VCaP (cell line): ENCODE results near the gene ARHGAP32.

Source experiments
- H3K27ac ChIP-seq: fragments of 450-650 bp; 2 replicates; pipeline ENCODE4 v1.5.1; 2017
- TF ChIP-seq, protein P1 (sequence below): fragments of 450-650 bp; conservative IDR thresholded peaks from 2 replicates; pipeline ENCODE4 v1.5.1; 2017; ENCODE audit warnings: mild to moderate bottlenecking, moderate library complexity

Gene ARHGAP32

DNA sequence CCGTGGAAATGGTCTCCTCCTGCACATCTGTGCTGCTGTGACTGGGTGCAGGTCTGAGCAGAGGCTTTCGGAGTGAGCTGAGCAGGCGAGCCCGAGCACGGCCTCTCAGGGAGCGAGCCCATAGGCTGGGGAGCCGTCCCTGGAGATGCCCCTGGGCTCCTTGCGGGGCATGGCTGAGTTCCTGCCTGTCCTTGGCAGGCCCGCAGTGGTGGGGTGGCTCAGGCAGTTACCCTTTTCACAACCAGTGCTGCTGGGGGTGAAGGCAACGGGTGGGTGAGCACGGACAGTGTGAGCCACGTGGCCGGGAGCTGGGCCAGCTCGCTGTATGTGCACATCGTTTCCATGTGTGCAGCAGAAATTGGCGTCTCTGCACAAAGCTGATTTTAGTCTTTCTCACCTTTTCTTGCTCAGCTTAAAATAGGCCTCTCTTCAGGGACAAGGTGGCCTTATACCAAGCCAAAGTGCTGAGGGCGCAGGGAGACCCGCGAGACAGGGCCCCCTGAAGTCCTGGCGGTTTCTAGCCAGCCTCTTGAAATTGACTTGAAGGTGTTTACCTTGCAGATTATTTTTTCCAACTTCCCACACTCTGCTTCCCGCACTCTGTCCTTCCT, 249.2 kb downstream of the ARHGAP32 start, which contains the start of gene TP53AIP1:
TP53AIP1 (minus strand) TSS at position 55 of the 611 bp plus-strand sequence. CDS start 5,053 bp downstream, outside the sequence.
- TF ChIP-seq, protein P1, sequence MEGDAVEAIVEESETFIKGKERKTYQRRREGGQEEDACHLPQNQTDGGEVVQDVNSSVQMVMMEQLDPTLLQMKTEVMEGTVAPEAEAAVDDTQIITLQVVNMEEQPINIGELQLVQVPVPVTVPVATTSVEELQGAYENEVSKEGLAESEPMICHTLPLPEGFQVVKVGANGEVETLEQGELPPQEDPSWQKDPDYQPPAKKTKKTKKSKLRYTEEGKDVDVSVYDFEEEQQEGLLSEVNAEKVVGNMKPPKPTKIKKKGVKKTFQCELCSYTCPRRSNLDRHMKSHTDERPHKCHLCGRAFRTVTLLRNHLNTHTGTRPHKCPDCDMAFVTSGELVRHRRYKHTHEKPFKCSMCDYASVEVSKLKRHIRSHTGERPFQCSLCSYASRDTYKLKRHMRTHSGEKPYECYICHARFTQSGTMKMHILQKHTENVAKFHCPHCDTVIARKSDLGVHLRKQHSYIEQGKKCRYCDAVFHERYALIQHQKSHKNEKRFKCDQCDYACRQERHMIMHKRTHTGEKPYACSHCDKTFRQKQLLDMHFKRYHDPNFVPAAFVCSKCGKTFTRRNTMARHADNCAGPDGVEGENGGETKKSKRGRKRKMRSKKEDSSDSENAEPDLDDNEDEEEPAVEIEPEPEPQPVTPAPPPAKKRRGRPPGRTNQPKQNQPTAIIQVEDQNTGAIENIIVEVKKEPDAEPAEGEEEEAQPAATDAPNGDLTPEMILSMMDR: no peak
- H3K27ac ChIP-seq: no peak within 1 kb of the TSS

DNA sequence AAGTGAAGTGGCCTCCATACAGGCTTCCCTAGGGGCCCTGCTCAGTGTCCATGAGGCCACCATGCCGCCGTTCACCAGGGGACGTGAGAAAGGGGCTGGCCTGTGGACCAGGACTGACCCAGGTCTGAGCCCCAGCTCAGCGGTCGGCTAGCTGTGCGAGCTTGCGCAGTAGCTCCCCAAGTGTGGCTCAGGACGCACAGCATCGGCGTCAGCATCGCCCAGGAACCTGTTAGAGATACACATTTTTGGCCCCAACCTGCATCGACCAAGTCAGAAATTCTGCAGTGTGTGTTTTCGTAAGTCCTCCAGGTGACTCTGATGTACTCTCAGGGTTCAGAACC, 249.9 kb downstream of the ARHGAP32 start:
- no peak overlapping the region for H3K27ac ChIP-seq
- TF ChIP-seq, protein P1: no peak

DNA sequence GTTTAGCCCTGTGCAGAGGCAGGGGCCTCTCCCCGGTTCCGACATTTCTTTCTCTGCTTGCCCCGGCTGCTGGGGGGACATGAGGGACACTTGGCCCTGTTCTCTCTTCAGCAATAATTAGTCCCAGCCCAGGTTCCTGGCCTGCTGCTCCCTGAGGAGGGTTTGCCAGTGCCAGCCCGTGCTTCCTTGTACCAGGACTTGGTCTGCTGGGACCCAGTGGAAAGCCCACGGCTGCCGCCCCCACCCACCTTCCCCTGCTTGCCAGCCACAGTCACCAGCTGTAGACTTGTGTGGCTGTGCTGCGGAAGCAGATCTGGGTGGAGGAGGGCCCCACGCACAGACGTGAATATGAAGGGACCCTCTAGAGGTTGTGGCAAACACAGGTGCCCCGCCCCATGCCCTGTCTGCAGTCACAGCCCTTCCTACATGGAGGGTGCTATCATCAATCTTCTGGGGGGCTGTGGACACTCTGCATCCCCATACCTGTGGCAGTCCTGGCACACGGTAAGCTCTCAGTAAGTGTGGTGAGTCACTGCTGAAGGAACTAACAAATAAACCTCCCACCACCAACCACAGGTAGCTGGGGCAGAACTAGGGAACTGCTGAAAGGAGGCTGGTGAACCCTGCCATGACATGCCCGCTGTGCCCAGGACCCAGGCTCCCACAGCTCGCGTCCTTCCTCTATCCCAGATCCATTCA, 250.4 kb downstream of the ARHGAP32 start:
- H3K27ac ChIP-seq: no peak overlapping the region
- TF ChIP-seq, protein P1: no peak

DNA sequence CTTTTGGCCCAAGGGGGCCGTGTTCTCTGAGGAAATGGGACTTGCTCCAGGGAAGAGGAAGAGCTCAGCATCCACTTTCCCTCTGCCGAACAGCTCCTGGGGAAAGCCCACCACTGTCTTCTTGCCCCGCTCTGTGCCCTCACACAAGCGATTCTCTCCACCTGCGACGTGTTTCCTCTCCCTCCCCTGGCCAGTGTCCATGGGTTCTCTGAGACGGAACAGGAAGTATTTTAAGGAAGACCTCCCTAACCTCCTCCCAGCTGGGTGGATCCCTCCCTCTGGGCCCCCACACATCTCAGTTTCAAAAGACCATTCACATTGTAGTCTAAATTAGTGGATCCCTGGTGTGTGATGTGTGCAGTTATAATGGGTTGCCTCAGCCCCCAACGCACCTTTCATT, 251.0 kb downstream of the ARHGAP32 start:
- TF ChIP-seq, protein P1: no peak
- no peak overlapping the region for H3K27ac ChIP-seq

DNA sequence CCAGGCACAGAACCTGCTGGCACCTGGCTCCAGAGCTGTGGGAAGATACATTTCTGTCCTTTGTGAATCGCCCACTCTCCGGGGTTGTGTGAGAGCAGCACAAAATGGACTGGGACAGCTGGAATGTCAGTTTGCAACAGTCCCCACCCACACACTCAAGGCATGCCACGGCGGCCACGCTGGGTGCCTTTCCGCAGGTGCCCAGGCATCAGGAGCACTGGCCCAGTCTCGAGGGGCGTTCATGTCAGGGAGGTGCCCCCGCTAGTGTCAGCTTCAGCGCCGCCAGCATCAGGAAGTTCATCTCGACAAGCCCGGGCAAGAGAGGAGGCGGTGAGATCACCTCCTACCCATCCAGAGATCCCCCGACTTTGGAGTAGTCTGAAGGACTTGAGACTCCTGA, 251.5 kb downstream of the ARHGAP32 start:
- no peak overlapping the region for H3K27ac ChIP-seq
- TF ChIP-seq, protein P1: no peak

DNA sequence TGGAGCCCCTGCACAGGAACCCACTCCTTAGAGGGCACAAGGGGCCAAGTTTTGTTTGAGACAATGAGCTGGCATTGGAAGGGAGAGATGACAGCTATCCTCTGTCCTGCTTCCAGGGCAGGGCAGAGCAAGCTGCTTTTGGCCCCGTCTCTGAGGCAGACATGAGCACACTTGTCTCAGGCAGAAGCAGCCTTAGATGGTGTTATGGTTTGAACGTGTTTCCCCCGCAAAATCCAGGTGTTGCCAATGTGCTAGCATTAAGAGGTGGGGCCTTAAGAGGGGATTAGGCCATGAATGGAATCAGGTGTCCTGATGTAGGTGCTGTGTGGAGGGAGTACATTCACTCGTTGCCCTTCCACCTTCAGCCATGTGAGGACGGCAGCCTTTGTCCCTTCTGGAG, 252.0 kb downstream of the ARHGAP32 start:
- TF ChIP-seq, protein P1: no peak
- H3K27ac ChIP-seq: no peak overlapping the region

DNA sequence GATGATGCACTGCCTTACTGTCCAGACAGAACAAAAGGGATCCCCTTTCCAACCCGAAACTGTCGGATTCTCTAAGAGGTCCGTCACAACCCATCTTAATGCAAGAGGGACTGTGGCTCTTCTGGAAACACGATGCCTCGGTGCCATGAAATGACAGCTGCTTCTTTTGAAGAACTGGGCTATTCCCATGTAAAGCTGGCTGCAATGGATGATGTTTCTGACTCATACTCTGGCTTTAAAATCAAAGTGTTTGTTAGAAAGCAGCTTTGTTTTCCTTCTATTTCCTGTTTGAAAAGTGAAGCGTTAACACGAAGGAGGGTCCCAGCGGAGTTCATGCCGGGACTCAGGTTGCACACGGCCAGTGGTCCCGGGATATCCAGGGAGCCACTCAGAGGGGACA, 252.5 kb downstream of the ARHGAP32 start:
- no peak overlapping the region for H3K27ac ChIP-seq
- TF ChIP-seq, protein P1: no peak
